ENCODE data around the gene RAB5IF.

DNA sequence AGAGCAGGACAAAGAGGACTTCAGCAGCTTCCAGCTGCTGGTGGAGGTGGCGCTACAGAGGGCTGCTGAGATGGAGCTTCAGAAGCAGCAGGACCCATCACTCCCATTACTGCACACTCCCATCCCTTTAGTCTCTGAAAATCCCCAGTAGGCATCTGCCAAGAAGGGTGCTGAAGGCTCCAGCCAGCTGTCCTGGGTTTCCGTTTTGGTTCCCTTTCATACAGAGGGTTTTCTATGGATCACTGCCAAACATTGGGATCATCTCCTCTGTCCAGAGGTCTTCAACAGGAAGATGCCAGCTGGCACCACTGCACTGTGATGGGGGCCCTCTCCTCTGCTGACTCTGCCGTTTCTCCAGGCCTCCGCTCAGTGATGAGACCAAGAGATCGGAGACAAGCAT is 14.3 kb upstream of the RAB5IF start:
- no peak for TF ChIP-seq CTCF (IDR thresholded peaks at IDR 0.05)
- TF ChIP-seq POLR2A (IDR thresholded peaks at IDR 0.05), result no peak
